Measurements from ENCODE around the gene GAD2. TPM values are rescaled to one million over a fixed set of nuclear protein-coding genes. Genes with fewer than 3 reads are reported as not detected.

GAD2 gene
- polyA plus RNA-seq, 1 experiment = not detected

GRCh38 chr10:26194275-26194674, 22.3 kb upstream of the GAD2 start:
- H3K27ac ChIP-seq (ENCODE audit: low read depth, low read length) = no peak overlapping the region
- TF ChIP-seq CTCF (IDR thresholded peaks at IDR 0.05; ENCODE audit: low read depth, low read length) = no peak
- POLR2A ChIA-PET = no interaction called here
- peaks cover 13% of the 10 kb centered on the region for H3K9me3 ChIP-seq (ENCODE audit: control insufficient read depth, insufficient read depth, low read length)
- no peaks in the 10 kb centered on the region for H3K27me3 ChIP-seq (ENCODE audit: control insufficient read depth, insufficient read depth, low read length)
- no peak overlapping the region for H3K4me3 ChIP-seq (ENCODE audit: low read depth, low read length)
- CTCF ChIA-PET = no interaction called here
- no peak for DNase-seq (ENCODE audit: low read depth, low spot score)

GRCh38 chr10:26197248-26197647, 19.3 kb upstream of the GAD2 start:
- Histone ChIP-seq H3K27me3 (ENCODE audit: control insufficient read depth, insufficient read depth, low read length) (no peaks in the 10 kb centered on the region), H3K4me3 (ENCODE audit: low read depth, low read length) (no peak overlapping the region), H3K27ac (ENCODE audit: low read depth, low read length) (no peak overlapping the region), H3K9me3 (ENCODE audit: control insufficient read depth, insufficient read depth, low read length) (peaks cover 18% of the 10 kb centered on the region)
- CTCF ChIA-PET = no interaction called here
- POLR2A ChIA-PET = no interaction called here
- no peak for DNase-seq (ENCODE audit: low read depth, low spot score)
- no peak for TF ChIP-seq CTCF (IDR thresholded peaks at IDR 0.05; ENCODE audit: low read depth, low read length)

- H3K27me3 ChIP-seq (ENCODE audit: control insufficient read depth, insufficient read depth, low read length) = no peaks in the 10 kb centered on the region
- TF ChIP-seq CTCF (IDR thresholded peaks at IDR 0.05; ENCODE audit: low read depth, low read length) = no peak
- CTCF ChIA-PET = no interaction called here
Observed at GRCh38 chr10:26198119-26198518, 18.5 kb upstream of the GAD2 start.

GRCh38 chr10:26199841-26200240, 16.7 kb upstream of the GAD2 start:
- Histone ChIP-seq H3K9me3 (ENCODE audit: control insufficient read depth, insufficient read depth, low read length) (peaks cover 15% of the 10 kb centered on the region), H3K27ac (ENCODE audit: low read depth, low read length) (no peak overlapping the region), H3K27me3 (ENCODE audit: control insufficient read depth, insufficient read depth, low read length) (no peaks in the 10 kb centered on the region), H3K4me3 (ENCODE audit: low read depth, low read length) (no peak overlapping the region)
- CTCF ChIA-PET = no interaction called here
- TF ChIP-seq CTCF (IDR thresholded peaks at IDR 0.05; ENCODE audit: low read depth, low read length) = no peak
- POLR2A ChIA-PET = no interaction called here
- DNase-seq (ENCODE audit: low read depth, low spot score) = no peak

More at GRCh38 chr10:26198119-26198518, 18.5 kb upstream of the GAD2 start:
- H3K9me3 ChIP-seq (ENCODE audit: control insufficient read depth, insufficient read depth, low read length) = peaks cover 18% of the 10 kb centered on the region
- POLR2A ChIA-PET = no interaction called here
- H3K27ac ChIP-seq (ENCODE audit: low read depth, low read length) = no peak overlapping the region
- H3K4me3 ChIP-seq (ENCODE audit: low read depth, low read length) = no peak overlapping the region
- no peak for DNase-seq (ENCODE audit: low read depth, low spot score)

- Histone ChIP-seq H3K4me3 (ENCODE audit: low read depth, low read length) (no peak overlapping the region), H3K27ac (ENCODE audit: low read depth, low read length) (no peak overlapping the region), H3K27me3 (ENCODE audit: control insufficient read depth, insufficient read depth, low read length) (no peaks in the 10 kb centered on the region), H3K9me3 (ENCODE audit: control insufficient read depth, insufficient read depth, low read length) (peaks cover 11% of the 10 kb centered on the region; the same call in 1 of the 2 replicates)
- DNase-seq (ENCODE audit: low read depth, low spot score) = no peak
- ChIA-PET POLR2A (no interaction called here), CTCF (no interaction called here)
- TF ChIP-seq CTCF (IDR thresholded peaks at IDR 0.05; ENCODE audit: low read depth, low read length) = no peak
Observed at GRCh38 chr10:26205223-26205622, 11.4 kb upstream of the GAD2 start.
